Caki2 (cell line): ENCODE results near the gene H6PD. TPM values are rescaled to one million over a fixed set of nuclear protein-coding genes. Genes with fewer than 3 reads are reported as not detected.

Experiments
- DNase-seq: peaks from one replicate; pipeline ENCODE4 v3.0.0-alpha.2; 2015; ENCODE audit warnings: low read depth
- in situ Hi-C: cut with HindIII; loops from 2 replicates; pipeline ENCODE4 v1.10.0; 2016; ENCODE audit warnings: low sequenced_read_pairs, low pct_unique_long_range_greater_than_20kb, mixed read lengths
- total RNA-seq: library from RNA; depleted of rRNA; stranded (reverse); fragments of >200 nt; shearing (Covaris generic); gene quantifications from 2 replicates; pipeline ENCODE4 v1.2.3, GENCODE V29; 2014; ENCODE audit warnings: low replicate concordance; rRNA removed

H6PD gene
- total RNA-seq, 1 experiment from 2014 or later = 18.5 TPM

DNA sequence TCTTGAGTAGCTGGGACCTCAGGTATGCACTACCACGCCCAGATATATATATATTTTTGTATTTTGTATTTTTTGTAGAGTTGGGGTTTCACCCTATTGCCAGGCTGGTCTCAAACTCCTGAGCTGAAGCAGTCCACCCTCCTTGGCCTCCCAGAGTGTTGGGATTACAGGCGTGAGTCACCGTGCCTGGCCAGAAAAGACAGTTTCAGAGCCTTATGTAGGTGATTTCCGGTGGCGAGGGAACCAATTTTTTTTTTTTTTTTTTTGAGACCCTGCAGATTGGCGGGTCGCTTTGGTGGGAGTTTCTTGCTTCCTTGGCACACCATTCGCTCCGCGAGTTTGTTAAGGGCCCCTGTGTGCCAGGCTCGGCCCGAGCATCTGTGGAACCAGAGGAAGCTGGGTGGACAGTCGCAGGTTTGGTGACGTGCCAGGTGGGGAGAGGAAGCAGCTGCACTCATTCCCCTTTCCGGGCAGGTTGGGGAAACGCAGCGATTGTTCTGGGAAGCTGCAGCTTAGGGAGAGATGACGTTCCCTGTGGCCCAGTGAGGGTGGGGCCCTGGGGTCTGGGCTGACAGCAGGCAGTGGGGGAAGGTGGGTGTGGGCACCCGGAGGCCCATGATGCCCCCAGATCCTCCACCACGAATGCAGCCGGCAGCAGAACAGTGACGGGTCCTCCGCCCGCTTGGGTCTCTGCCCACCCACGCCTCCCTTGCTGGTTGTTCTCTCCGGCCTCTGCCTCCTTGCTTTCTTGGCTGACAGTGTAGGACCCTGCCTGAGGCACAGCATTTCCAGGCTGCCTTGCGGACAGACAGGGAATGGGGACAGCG lies 83.2 kb downstream of the H6PD start:
- in situ Hi-C loops = no loop called here
- no peak for DNase-seq

DNA sequence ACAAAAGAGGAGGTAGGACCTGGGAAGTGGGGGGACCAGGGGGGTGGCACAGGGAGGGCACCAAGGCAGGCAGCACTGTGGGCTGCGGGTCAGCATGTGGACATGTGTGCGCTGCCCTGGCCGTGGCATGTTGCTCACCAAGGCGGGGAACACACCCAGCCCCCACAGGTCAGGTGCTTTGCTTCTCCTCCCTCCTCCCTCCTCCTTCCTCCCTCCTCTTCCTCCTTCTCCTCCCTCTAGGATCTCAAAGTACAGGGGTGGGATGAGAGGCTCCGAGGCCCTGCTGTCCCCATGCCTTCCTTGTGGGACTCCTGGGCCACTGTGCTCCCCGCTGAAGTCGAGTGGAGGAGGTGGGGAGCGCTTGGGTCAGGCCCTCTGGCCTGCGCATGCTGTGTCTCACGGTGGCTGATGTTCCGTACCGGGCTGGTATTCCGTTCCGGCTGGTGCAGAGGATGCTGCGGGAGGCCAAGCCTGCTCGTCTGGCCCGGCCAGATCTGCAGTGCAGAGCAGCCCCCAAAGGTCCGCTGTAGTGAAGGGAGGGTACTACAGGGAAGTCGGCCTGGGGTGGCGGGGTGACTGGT lies 84.7 kb downstream of the H6PD start:
- no peak for DNase-seq
- in situ Hi-C loops = no loop called here

- in situ Hi-C loops = no loop called here
- no peak for DNase-seq
Observed at GRCh38 chr1:9319789-9320519, 85.4 kb downstream of the H6PD start.

Other genes with a start within 250 kb of the H6PD start
- not detected in 2 replicates for gene SLC2A7, start 208.4 kb upstream of the H6PD start, total RNA-seq
- gene SLC2A5, start 165.1 kb upstream of the H6PD start, total RNA-seq = 0.03 TPM in 1 of 2 replicates, not detected in the other
- gene GPR157, start 105.7 kb upstream of the H6PD start, total RNA-seq = 3.5 and 6.4 TPM in 2 replicates
- gene SPSB1, start 58.1 kb downstream of the H6PD start, total RNA-seq = 32.9 and 36.4 TPM in 2 replicates